HepG2 (cell line): ENCODE results near the gene CCDC97. TPM values are rescaled to one million over a fixed set of nuclear protein-coding genes. Genes with fewer than 3 reads are reported as not detected.

Source experiments
- ARNT ChIP-seq: fragments of 450-650 bp; IDR thresholded peaks from 2 replicates; pipeline ENCODE4 v1.6.1; 2017
- FOXA1 ChIP-seq, 2 experiments: fragments of 450-650 bp in 1 of 2; sonication (generic) in 1 of 2; formaldehyde crosslinking in 1 of 2; IDR thresholded peaks; 2 replicates each; pipeline versions ENCODE4 v1.4.0 to v1.6.1; 2016 to 2020; ENCODE audit warnings: missing genetic modification reagents in 1 of 2
- JUN ChIP-seq: sonication (generic); formaldehyde crosslinking; IDR thresholded peaks from 2 replicates; pipeline ENCODE4 v1.4.0; 2020; ENCODE audit warnings: mild to moderate bottlenecking, missing genetic modification reagents
- MTF1 ChIP-seq: sonication (generic); formaldehyde crosslinking; IDR thresholded peaks from 2 replicates; pipeline ENCODE4 v1.5.0; 2020; ENCODE audit warnings: missing genetic modification reagents
- MZF1 ChIP-seq: sonication (generic); formaldehyde crosslinking; IDR thresholded peaks from 2 replicates; pipeline ENCODE4 v1.8.1; 2023; ENCODE audit warnings: mild to moderate bottlenecking, missing genetic modification reagents, borderline replicate concordance
- PTBP1 ChIP-seq: fragments of 200-400 bp; formaldehyde crosslinking; IDR thresholded peaks from 2 replicates; pipeline ENCODE4 v1.6.1; 2018; ENCODE audit warnings: low read length, low read depth; ENCODE audit not compliant: poor library complexity, severe bottlenecking
- THYN1 ChIP-seq: sonication (generic); formaldehyde crosslinking; IDR thresholded peaks from 2 replicates; pipeline ENCODE4 v1.8.1; 2023; ENCODE audit warnings: low read depth, mild to moderate bottlenecking, moderate library complexity, missing genetic modification reagents, borderline replicate concordance
- ZBTB38 ChIP-seq: sonication (generic); formaldehyde crosslinking; IDR thresholded peaks from 2 replicates; pipeline ENCODE4 v1.5.1; 2020; ENCODE audit warnings: mild to moderate bottlenecking, missing genetic modification reagents
- ZNF350 ChIP-seq: sonication (generic); formaldehyde crosslinking; IDR thresholded peaks from 2 replicates; pipeline ENCODE4 v1.4.0; 2020; ENCODE audit warnings: mild to moderate bottlenecking, low read depth, missing genetic modification reagents, borderline replicate concordance
- ZNF510 ChIP-seq: sonication (generic); formaldehyde crosslinking; IDR thresholded peaks from 2 replicates; pipeline ENCODE4 v1.4.0; 2020; ENCODE audit warnings: low read depth, mild to moderate bottlenecking, missing genetic modification reagents
- ZNF713 ChIP-seq: sonication (generic); formaldehyde crosslinking; IDR thresholded peaks from 2 replicates; pipeline ENCODE4 v1.4.0; 2020; ENCODE audit warnings: mild to moderate bottlenecking, missing genetic modification reagents
- ZNF891 ChIP-seq: sonication (generic); formaldehyde crosslinking; IDR thresholded peaks from 2 replicates; pipeline ENCODE4 v1.5.0; 2020; ENCODE audit warnings: mild to moderate bottlenecking, missing genetic modification reagents
- ZSCAN9 ChIP-seq: IDR thresholded peaks from 2 replicates; pipeline ENCODE4 v1.6.1; 2016; ENCODE audit warnings: borderline replicate concordance
- polyA plus RNA-seq, 8 experiments: library from polyadenylated mRNA; depleted of rRNA in 3 of 8; stranded (reverse) in 7 of 8; unstranded in 1 of 8; fragments of >200 nt; fragmentation: Illumina TruSeq in 4 of 8; extraction: Trizol in 4 of 8; gene quantifications; 2 replicates each; pipeline versions ENCODE4 v1.2.1 to v1.2.3, GENCODE V29; 2011 to 2016; ENCODE audit warnings: low read depth in 4 of 8, missing spikeins in 1 of 8, mixed read lengths in 1 of 8; ENCODE audit not compliant: insufficient read depth in 1 of 8
- total RNA-seq, 5 experiments: library from RNA; depleted of rRNA; stranded (reverse); fragments of >200 nt; fragmentation: Illumina TruSeq; extraction: Trizol; gene quantifications; 2 replicates each; pipeline ENCODE4 v1.2.3, GENCODE V29; 2016; ENCODE audit warnings: low read depth in 1 of 5
- TF ChIP-seq, protein P1 (sequence below): sonication (generic); formaldehyde crosslinking; IDR thresholded peaks from 2 replicates; pipeline ENCODE4 v1.9.0; 2022; ENCODE audit warnings: low read depth, missing genetic modification reagents
- TF ChIP-seq, protein P2 (sequence below): sonication (generic); formaldehyde crosslinking; IDR thresholded peaks from 2 replicates; pipeline ENCODE4 v1.4.0; 2020; ENCODE audit warnings: missing genetic modification reagents, mild to moderate bottlenecking, borderline replicate concordance
- TF ChIP-seq, protein P3 (sequence below): conservative IDR thresholded peaks from 2 replicates; pipeline ENCODE4 v1.6.1; 2018; ENCODE audit warnings: missing genetic modification reagents

The CCDC97 gene
- total and polyA plus RNA-seq, 2 of the 13 experiments (the other 11 are each of a cell fraction or from before 2014, with no cell fraction given) = 6.2 to 7.3 TPM

DNA sequence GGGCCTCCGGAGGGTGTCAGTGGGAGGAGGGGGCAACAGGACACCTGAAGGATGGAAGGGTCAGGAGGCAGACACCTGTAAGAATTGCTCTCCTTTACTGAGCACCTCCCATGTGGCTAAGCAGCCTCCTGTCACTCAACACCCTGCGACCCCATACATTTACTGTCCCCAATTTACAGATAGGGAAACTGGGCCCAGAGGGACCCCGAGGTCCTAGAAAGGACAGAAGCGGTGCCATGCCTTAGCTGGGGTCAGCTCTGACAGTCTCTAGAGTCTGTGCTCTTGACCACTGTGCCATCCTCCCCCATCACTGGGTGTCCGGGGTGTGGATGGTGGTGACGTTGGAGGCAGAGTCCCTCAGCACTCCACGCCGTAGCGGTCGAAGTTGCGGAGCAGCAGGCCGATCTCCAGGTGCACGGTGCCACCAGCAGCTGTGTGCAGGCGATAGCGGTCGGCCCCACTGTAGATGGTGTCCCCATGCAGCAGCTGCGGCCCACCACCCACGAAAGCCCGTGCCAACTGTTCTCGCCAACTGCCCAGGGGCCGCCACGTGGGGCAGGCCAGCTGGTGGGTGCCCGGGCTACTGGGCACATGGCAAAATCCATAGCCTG lies 44.5 kb downstream of the CCDC97 start (continued):
- TF ChIP-seq, protein P1, sequence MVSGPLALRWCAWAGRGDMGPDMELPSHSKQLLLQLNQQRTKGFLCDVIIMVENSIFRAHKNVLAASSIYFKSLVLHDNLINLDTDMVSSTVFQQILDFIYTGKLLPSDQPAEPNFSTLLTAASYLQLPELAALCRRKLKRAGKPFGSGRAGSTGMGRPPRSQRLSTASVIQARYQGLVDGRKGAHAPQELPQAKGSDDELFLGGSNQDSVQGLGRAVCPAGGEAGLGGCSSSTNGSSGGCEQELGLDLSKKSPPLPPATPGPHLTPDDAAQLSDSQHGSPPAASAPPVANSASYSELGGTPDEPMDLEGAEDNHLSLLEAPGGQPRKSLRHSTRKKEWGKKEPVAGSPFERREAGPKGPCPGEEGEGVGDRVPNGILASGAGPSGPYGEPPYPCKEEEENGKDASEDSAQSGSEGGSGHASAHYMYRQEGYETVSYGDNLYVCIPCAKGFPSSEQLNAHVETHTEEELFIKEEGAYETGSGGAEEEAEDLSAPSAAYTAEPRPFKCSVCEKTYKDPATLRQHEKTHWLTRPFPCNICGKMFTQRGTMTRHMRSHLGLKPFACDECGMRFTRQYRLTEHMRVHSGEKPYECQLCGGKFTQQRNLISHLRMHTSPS = no peak
- TF ChIP-seq, protein P2, sequence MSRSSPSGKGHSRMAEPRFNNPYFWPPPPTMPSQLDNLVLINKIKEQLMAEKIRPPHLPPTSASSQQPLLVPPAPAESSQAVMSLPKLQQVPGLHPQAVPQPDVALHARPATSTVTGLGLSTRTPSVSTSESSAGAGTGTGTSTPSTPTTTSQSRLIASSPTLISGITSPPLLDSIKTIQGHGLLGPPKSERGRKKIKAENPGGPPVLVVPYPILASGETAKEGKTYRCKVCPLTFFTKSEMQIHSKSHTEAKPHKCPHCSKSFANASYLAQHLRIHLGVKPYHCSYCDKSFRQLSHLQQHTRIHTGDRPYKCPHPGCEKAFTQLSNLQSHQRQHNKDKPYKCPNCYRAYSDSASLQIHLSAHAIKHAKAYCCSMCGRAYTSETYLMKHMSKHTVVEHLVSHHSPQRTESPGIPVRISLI = no peak
- TF ChIP-seq, protein P3, sequence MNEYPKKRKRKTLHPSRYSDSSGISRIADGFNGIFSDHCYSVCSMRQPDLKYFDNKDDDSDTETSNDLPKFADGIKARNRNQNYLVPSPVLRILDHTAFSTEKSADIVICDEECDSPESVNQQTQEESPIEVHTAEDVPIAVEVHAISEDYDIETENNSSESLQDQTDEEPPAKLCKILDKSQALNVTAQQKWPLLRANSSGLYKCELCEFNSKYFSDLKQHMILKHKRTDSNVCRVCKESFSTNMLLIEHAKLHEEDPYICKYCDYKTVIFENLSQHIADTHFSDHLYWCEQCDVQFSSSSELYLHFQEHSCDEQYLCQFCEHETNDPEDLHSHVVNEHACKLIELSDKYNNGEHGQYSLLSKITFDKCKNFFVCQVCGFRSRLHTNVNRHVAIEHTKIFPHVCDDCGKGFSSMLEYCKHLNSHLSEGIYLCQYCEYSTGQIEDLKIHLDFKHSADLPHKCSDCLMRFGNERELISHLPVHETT (CRISPR knock-in tag) = 0 out of 2 replicates have a peak, but pooled peaks have one; percentile 12
- TF ChIP-seq PTBP1 = no peak
- TF ChIP-seq ZNF891 = no peak
- TF ChIP-seq THYN1 (CRISPR knock-in tag) = no peak
- no peak for TF ChIP-seq ARNT
- TF ChIP-seq MTF1 (CRISPR knock-in tag) = no peak
- TF ChIP-seq ZNF350 (CRISPR knock-in tag) = 0 out of 2 replicates have a peak, but pooled peaks have one; percentile 26
- TF ChIP-seq ZNF510 (CRISPR knock-in tag) = no peak
- peak; percentile 35; the same call in 1 of the 2 replicates for TF ChIP-seq ZBTB38
- no peak for TF ChIP-seq ZSCAN9 (CRISPR knock-in tag)
- no peak for TF ChIP-seq JUN
- no peak for TF ChIP-seq MZF1 (CRISPR knock-in tag)
- no peak for TF ChIP-seq FOXA1 (IDR thresholded peaks at IDR 0.05)
- TF ChIP-seq FOXA1 (CRISPR knock-in tag; IDR thresholded peaks at IDR 0.05) = no peak
- no peak for TF ChIP-seq ZNF713 (CRISPR knock-in tag)
